Astrocyte (in vitro differentiated cells and primary cell): ENCODE measurements around the gene CDK5RAP2.

Source experiments
- EZH2 ChIP-seq: IDR thresholded peaks from 2 replicates; pipeline ENCODE4 v1.6.1; 2012; ENCODE audit warnings: mild to moderate bottlenecking, low read length, inconsistent platforms; ENCODE audit not compliant: insufficient read depth
- TF ChIP-seq, protein P1 (sequence below): IDR thresholded peaks from 2 replicates; pipeline ENCODE4 v1.5.1; 2011; ENCODE audit warnings: low read depth, mild to moderate bottlenecking, inconsistent platforms, low read length, moderate library complexity; ENCODE audit not compliant: insufficient read depth

GRCh38 chr9:120443976-120444375 is 136.0 kb downstream of the CDK5RAP2 start:
- TF ChIP-seq, protein P1, sequence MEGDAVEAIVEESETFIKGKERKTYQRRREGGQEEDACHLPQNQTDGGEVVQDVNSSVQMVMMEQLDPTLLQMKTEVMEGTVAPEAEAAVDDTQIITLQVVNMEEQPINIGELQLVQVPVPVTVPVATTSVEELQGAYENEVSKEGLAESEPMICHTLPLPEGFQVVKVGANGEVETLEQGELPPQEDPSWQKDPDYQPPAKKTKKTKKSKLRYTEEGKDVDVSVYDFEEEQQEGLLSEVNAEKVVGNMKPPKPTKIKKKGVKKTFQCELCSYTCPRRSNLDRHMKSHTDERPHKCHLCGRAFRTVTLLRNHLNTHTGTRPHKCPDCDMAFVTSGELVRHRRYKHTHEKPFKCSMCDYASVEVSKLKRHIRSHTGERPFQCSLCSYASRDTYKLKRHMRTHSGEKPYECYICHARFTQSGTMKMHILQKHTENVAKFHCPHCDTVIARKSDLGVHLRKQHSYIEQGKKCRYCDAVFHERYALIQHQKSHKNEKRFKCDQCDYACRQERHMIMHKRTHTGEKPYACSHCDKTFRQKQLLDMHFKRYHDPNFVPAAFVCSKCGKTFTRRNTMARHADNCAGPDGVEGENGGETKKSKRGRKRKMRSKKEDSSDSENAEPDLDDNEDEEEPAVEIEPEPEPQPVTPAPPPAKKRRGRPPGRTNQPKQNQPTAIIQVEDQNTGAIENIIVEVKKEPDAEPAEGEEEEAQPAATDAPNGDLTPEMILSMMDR, result no peak
- no peak for TF ChIP-seq EZH2
